ENCODE measurements around the gene LAMA2.

DNA sequence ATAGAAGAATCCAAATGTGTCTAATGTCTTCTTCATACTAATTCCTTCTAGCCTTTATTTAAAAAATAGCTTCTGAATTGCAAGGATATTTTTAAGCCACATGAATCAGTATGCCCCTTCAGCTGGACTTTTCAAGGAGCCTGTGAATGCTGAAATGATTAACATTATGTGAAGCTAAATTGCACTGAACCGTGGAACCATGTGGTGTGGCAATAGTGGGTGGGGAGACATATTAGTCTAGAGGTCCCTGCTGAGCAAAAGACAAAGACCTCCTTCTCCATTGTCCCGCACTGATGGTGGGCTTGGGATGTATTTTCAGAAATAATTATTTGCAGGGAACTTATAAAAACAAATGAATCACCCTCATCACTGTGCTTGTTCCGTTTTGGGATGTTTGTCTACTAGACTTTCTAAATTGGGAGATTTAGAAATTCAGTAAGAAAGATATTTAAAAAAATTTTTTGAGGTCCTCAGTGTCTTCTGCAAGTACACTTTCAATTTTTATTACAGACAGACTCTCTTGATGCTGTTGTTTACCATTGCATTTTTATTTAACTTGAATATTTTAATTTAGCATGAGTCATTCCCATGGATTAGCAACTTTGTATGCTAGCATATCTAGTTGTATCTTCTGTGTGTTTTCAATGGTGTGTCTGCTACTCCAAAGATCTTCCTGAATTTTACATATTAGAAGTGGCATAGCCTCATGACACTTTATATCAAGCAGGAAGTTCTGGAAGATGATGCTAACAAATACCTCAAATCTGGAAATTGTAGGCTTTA lies 238.1 kb downstream of the LAMA2 start:
- TF ChIP-seq, protein P1, sequence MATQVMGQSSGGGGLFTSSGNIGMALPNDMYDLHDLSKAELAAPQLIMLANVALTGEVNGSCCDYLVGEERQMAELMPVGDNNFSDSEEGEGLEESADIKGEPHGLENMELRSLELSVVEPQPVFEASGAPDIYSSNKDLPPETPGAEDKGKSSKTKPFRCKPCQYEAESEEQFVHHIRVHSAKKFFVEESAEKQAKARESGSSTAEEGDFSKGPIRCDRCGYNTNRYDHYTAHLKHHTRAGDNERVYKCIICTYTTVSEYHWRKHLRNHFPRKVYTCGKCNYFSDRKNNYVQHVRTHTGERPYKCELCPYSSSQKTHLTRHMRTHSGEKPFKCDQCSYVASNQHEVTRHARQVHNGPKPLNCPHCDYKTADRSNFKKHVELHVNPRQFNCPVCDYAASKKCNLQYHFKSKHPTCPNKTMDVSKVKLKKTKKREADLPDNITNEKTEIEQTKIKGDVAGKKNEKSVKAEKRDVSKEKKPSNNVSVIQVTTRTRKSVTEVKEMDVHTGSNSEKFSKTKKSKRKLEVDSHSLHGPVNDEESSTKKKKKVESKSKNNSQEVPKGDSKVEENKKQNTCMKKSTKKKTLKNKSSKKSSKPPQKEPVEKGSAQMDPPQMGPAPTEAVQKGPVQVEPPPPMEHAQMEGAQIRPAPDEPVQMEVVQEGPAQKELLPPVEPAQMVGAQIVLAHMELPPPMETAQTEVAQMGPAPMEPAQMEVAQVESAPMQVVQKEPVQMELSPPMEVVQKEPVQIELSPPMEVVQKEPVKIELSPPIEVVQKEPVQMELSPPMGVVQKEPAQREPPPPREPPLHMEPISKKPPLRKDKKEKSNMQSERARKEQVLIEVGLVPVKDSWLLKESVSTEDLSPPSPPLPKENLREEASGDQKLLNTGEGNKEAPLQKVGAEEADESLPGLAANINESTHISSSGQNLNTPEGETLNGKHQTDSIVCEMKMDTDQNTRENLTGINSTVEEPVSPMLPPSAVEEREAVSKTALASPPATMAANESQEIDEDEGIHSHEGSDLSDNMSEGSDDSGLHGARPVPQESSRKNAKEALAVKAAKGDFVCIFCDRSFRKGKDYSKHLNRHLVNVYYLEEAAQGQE (IDR thresholded peaks at IDR 0.05; ENCODE audit: insufficient read depth in 1 of 2, low read depth in 2 of 2, low read length in 2 of 2) = no peak
- TF ChIP-seq POLR2AphosphoS5 (IDR thresholded peaks at IDR 0.05; ENCODE audit: low read depth, low read length) (no peak), TAF1 (IDR thresholded peaks at IDR 0.05; ENCODE audit: borderline replicate concordance, insufficient read depth, low read length) (no peak), FOXP2 (optimal IDR thresholded peaks at IDR 0.05; ENCODE audit: borderline replicate concordance, extremely low read depth, extremely low read length, insufficient read depth) (no peak), SIN3A (IDR thresholded peaks at IDR 0.05; ENCODE audit: borderline replicate concordance, insufficient read depth, low read length) (no peak)

Measured in PFSK-1 (cell line).